GM18502 (cell line): Measurements from ENCODE around the gene JMJD8.
A peak's percentile ranks its signal among the peaks of the same experiment; 100 is the strongest.
"Not testable (repeated sequence)": the region's sequence is repeated elsewhere in the genome, so short reads cannot be mapped to it uniquely, and the experiment has no call there.

ENCODE experiments used
- ATAC-seq: cut with Tn5 transposase; IDR thresholded peaks from one replicate; pipeline ENCODE4 v1.9.1; 2021; ENCODE audit warnings: mild to moderate bottlenecking; ENCODE audit not compliant: unreplicated experiment, poor library complexity

Gene JMJD8

GRCh38 chr16:722835-723633 is 38.9 kb upstream of the JMJD8 start:
- no peak for ATAC-seq

- ATAC-seq = no peak
These were observed 37.8 kb upstream of the JMJD8 start for GRCh38 chr16:721765-722540.

GRCh38 chr16:720990-721764 is 37.0 kb upstream of the JMJD8 start, which contains the start of gene ANTKMT:
Gene ANTKMT, plus strand, starts transcription at chr16:721146. Its CDS starts 129 bp downstream, at chr16:721275.
- ATAC-seq = peak; percentile 63

GRCh38 chr16:720447-720989 is 36.4 kb upstream of the JMJD8 start:
- peak; percentile 22 for ATAC-seq

- no peak for ATAC-seq
These were observed 35.8 kb upstream of the JMJD8 start for GRCh38 chr16:719815-720446.

- ATAC-seq = no peak
These were observed 34.8 kb upstream of the JMJD8 start for GRCh38 chr16:718922-719321.

- no peak for ATAC-seq
These were observed 34.3 kb upstream of the JMJD8 start for GRCh38 chr16:718389-718788.

- ATAC-seq = no peak
These were observed 33.5 kb upstream of the JMJD8 start for GRCh38 chr16:717450-718245.

- ATAC-seq = no peak
These were observed 32.7 kb upstream of the JMJD8 start for GRCh38 chr16:716768-717325.

- no peak for ATAC-seq
These were observed 32.0 kb upstream of the JMJD8 start for GRCh38 chr16:716200-716568.

- ATAC-seq = no peak
These were observed 31.5 kb upstream of the JMJD8 start for GRCh38 chr16:715477-716199.

- peak; percentile 77 for ATAC-seq
These were observed 30.7 kb upstream of the JMJD8 start, which contains the start of gene METRN for GRCh38 chr16:714558-715476. Gene METRN, plus strand, starts transcription at chr16:715118. Its CDS starts 172 bp downstream, at chr16:715290.

GRCh38 chr16:714079-714478 is 29.9 kb upstream of the JMJD8 start:
- no peak for ATAC-seq

GRCh38 chr16:712740-713250 is 28.7 kb upstream of the JMJD8 start:
- ATAC-seq = not testable (repeated sequence)

GRCh38 chr16:711548-712320 is 27.6 kb upstream of the JMJD8 start:
- ATAC-seq = no peak

- no peak for ATAC-seq
These were observed 26.9 kb upstream of the JMJD8 start for GRCh38 chr16:711084-711483.
